ENCODE measurements around the gene OPRD1.

The OPRD1 gene

GRCh38 chr1:28914228-28915030 is 102.5 kb downstream of the OPRD1 start, which contains the start of gene EPB41:
EPB41 (plus strand) TSS chr1:28914569; CDS start chr1:28987438, 72,869 bp downstream.
- peak; percentile 93 for DNase-seq

GRCh38 chr1:28915031-28915895 is 103.3 kb downstream of the OPRD1 start:
- DNase-seq = peak; percentile 18 to 46

GRCh38 chr1:28917757-28918118 is 105.8 kb downstream of the OPRD1 start:
- no peak for DNase-seq

All from CD4-positive, alpha-beta T cell treated with Interleukin-4 for 1 hour (primary cell).